Retinal pigment epithelial cell (primary cell): Measurements from ENCODE around the gene IREB2.

Experiments used
- DNase-seq: peaks from one replicate; pipeline ENCODE4 v3.0.0-alpha.2; 2010; ENCODE audit warnings: low read depth
- H3K4me3 ChIP-seq: 2 replicates; pipeline ENCODE4 v1.5.1; 2011; ENCODE audit warnings: mild to moderate bottlenecking, low read length, control low read depth, moderate library complexity
- TF ChIP-seq, protein P1 (sequence below): conservative IDR thresholded peaks from 2 replicates; pipeline ENCODE4 v1.5.1; 2011; ENCODE audit warnings: low read depth, low read length, control low read depth, inconsistent platforms

The IREB2 gene

DNA sequence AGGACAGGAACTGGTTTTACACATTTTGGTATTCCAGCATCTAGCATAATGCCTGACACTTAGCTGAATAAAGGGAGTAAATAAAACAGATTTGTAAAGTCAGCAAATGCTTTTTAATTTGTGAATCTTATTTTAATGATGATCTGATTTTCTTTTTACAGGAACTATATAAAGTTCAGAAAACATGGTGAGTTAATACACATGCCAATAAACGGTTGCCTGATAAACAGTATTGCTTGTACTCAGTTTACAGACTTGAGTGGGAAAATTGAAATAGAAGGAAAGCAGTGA lies 103.7 kb downstream of the IREB2 start:
- DNase-seq: no peak
- TF ChIP-seq, protein P1, sequence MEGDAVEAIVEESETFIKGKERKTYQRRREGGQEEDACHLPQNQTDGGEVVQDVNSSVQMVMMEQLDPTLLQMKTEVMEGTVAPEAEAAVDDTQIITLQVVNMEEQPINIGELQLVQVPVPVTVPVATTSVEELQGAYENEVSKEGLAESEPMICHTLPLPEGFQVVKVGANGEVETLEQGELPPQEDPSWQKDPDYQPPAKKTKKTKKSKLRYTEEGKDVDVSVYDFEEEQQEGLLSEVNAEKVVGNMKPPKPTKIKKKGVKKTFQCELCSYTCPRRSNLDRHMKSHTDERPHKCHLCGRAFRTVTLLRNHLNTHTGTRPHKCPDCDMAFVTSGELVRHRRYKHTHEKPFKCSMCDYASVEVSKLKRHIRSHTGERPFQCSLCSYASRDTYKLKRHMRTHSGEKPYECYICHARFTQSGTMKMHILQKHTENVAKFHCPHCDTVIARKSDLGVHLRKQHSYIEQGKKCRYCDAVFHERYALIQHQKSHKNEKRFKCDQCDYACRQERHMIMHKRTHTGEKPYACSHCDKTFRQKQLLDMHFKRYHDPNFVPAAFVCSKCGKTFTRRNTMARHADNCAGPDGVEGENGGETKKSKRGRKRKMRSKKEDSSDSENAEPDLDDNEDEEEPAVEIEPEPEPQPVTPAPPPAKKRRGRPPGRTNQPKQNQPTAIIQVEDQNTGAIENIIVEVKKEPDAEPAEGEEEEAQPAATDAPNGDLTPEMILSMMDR: no peak
- peak overlapping the region; percentile 98 for H3K4me3 ChIP-seq

GRCh38 chr15:78542647-78543046 lies 104.6 kb downstream of the IREB2 start:
- TF ChIP-seq, protein P1: no peak
- DNase-seq: no peak
- H3K4me3 ChIP-seq: no peak overlapping the region

- TF ChIP-seq, protein P1: no peak
- no peak for DNase-seq
- H3K4me3 ChIP-seq: no peak overlapping the region
Observed at GRCh38 chr15:78550194-78550593, 112.2 kb downstream of the IREB2 start.

GRCh38 chr15:78550815-78551214 lies 112.8 kb downstream of the IREB2 start:
- TF ChIP-seq, protein P1: no peak

More at GRCh38 chr15:78550815-78551214, 112.8 kb downstream of the IREB2 start:
- no peak for DNase-seq
- no peak overlapping the region for H3K4me3 ChIP-seq
